Psoas muscle (tissue), 8 donors: ENCODE data around the gene EMC6. TPM values are rescaled to one million over a fixed set of nuclear protein-coding genes. Genes with fewer than 3 reads are reported as not detected.

ENCODE experiments used
- ATAC-seq, 4 donors: fragments of 200-7000 bp; cut with Tn5 transposase; one replicate each; pipeline ENCODE4 v1.9.1; 2020; ENCODE audit warnings: moderate library complexity in 3 of 4, mild to moderate bottlenecking in 2 of 4
- DNase-seq, 2 donors: peaks; one replicate each; pipeline ENCODE4 v3.0.0-alpha.2; 2020
- H3K27ac ChIP-seq: fragments of 200-600 bp; one replicate; pipeline ENCODE4 v1.8.0; 2022
- H3K27me3 ChIP-seq, 3 donors: fragments of 200-600 bp in 1 of 3; one replicate each; pipeline versions ENCODE4 v1.6.1 to v1.8.0; 2013 to 2022; ENCODE audit warnings: low read length in 2 of 3, mild to moderate bottlenecking in 2 of 3, moderate library complexity in 1 of 3; ENCODE audit not compliant: insufficient read depth in 3 of 3
- H3K36me3 ChIP-seq, 2 donors: fragments of 200-600 bp in 1 of 2; one replicate each; pipeline versions ENCODE4 v1.6.1 to v1.8.0; 2013 to 2022; ENCODE audit warnings: low read depth in 1 of 2, mild to moderate bottlenecking in 1 of 2, moderate library complexity in 1 of 2; ENCODE audit not compliant: insufficient read depth in 1 of 2
- H3K4me1 ChIP-seq: fragments of 200-600 bp; one replicate; pipeline ENCODE4 v1.8.0; 2022
- H3K4me3 ChIP-seq: fragments of 200-600 bp; one replicate; pipeline ENCODE4 v1.8.0; 2022; ENCODE audit warnings: mild to moderate bottlenecking
- H3K9me3 ChIP-seq: fragments of 200-600 bp; one replicate; pipeline ENCODE4 v1.8.0; 2022
- CTCF ChIP-seq: fragments of 200-600 bp; IDR thresholded peaks from one replicate; pipeline ENCODE4 v1.8.0; 2022; ENCODE audit warnings: antibody characterized with exemption
- WGBS, 3 donors: extraction: QIAGEN DNeasy Blood & Tissue Kit; methylation state at CpG; one replicate each; pipeline versions ENCODE4 v1.1.6 to v1.1.7; 2013; 5-methylcytosine and 5-hydroxymethylcytosine counted together
- intact Hi-C, 2 donors: fragments of 100-400 bp; cut with DNase I; formaldehyde crosslinking; loops; one replicate each; pipeline versions ENCODE4 v1.11.0 to v1.14.2; 2022
- polyA plus RNA-seq, 3 donors: library from polyadenylated mRNA; stranded (reverse); fragments of 200-250 nt; gene quantifications; one replicate each; pipeline ENCODE4 v1.2.3, GENCODE V29; 2013
- total RNA-seq, 4 donors: library from RNA; stranded (reverse); fragmentation: NEBNext Ultra II Directional in 2 of 4; extraction: Animal tissue kit (Norgen Biotek cat#: 25700) in 2 of 4; gene quantifications; one replicate each; pipeline versions ENCODE4 v1.2.1 to v1.2.4, GENCODE V29; 2021 to 2023
- donor health status: healthy with polysubstance abuse.
- donor health status: DM: no; HTN: no; CAD: no; lungs with moderate emphysema.
- donor health status: Bipolar disorder and iron deficiency.
- donor health status: healthy.
- donor health status: DM: yes; HTN: yes; CAD: no.
- donor health status: DM: no; HTN: no; CAD: no.
- donor health status: DM: no; HTN: no; CAD: no.
- donor health status: DM: yes; HTN: yes; CAD: no.

The EMC6 gene
- total and polyA plus RNA-seq, 7 donors: 91.6 to 270 (median 135) TPM

GRCh38 chr17:3647251-3647650 is 21.4 kb upstream of the EMC6 start:
- H3K4me3 ChIP-seq: no peak overlapping the region
- no peak for DNase-seq
- ATAC-seq: peak in 2 of 4 donors; percentile 10
- H3K36me3 ChIP-seq: peaks cover 0 to 83% of the 10 kb centered on the region in 2 donors
- no peaks in the 10 kb centered on the region for H3K4me1 ChIP-seq
- H3K27ac ChIP-seq: no peak overlapping the region
- intact Hi-C loops: no loop called here
- H3K27me3 ChIP-seq: no peaks in the 10 kb centered on the region
- no peaks in the 10 kb centered on the region for H3K9me3 ChIP-seq
- no peak for TF ChIP-seq CTCF
- WGBS, 3 donors: 80 to 88% (median 81%) methylated on average over 12 of the region's 12 CpGs

DNA sequence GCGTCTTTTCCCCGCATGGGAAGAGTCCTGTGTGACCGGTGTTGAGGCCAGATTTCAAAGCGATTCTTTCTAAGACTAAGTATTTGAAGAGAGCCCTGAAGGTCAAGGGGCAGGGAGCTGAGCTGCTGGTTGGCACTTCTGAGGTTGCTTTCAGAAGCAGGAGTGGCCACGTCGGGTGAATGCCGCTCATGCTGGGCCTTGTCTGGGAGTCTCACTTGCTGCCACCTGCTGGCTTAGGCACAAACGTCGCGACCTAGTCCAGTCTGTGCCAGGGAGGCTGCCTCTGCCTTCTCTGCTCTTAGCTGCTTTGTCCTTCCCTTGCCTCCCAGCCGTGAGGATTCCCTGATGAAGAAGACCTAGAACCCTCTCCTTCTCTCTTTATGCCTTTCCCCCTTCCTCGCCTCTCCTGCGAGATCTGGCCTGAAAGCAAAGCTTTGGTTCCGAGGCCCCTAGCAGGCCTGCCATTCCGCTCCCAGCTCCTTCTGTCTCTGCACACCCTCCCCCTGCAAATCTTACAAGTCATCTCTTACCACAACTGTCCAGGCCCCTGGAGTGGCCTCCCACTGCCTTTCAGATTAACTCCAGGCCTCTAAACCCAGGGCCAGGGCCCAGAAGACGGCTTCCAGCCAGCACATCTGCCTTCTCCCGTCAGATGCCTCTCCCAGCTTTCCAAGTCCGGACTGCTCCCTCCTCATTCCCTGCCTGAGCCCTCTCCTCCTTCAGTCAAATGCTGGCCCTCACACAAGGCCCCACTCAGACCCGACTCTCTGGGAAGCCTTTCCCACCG is 20.6 kb upstream of the EMC6 start:
- 52 to 63% (median 53%) methylated on average over 20 of the region's 20 CpGs for WGBS, 3 donors
- TF ChIP-seq CTCF: peak; percentile 49
- no peaks in the 10 kb centered on the region for H3K27me3 ChIP-seq
- peaks cover 0 to 84% of the 10 kb centered on the region in 2 donors for H3K36me3 ChIP-seq
- ATAC-seq: peak; percentile 74 to 84 (median 82)
- no peaks in the 10 kb centered on the region for H3K4me1 ChIP-seq
- DNase-seq: peak in 1 of 2 donors; percentile 72
- no peak overlapping the region for H3K27ac ChIP-seq
- intact Hi-C loops: no loop called here
- H3K9me3 ChIP-seq: no peaks in the 10 kb centered on the region
- no peak overlapping the region for H3K4me3 ChIP-seq

DNA sequence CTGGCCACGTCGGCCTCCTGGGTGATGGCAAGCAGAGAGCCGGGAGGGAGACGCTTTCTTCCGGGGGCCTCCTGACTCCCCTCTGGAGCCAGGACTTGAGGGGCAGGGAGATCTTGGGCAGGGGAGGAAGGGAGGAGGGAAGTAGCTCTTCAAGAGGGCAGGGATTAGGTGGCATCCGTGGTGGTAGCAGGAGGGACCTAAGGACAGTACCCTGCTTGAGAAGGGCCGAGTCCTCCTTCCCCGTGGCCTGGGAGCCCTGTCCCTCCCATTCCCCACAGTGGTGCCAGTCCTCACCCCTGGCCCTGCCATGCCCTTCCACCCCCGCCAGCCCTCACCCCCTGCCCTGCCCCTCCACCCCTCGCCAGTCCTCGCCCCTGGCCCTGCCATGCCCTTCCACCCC is 12.8 kb upstream of the EMC6 start:
- H3K4me1 ChIP-seq: peaks cover 18% of the 10 kb centered on the region
- TF ChIP-seq CTCF: no peak
- H3K27ac ChIP-seq: no peak overlapping the region
- intact Hi-C loops: no loop called here
- no peaks in the 10 kb centered on the region for H3K27me3 ChIP-seq
- ATAC-seq (no peak), DNase-seq (no peak)
- H3K36me3 ChIP-seq: peaks cover 0 to 60% of the 10 kb centered on the region in 2 donors
- 87 to 92% (median 90%) methylated on average over 8 to 11 of the region's 11 CpGs for WGBS, 3 donors
- no peaks in the 10 kb centered on the region for H3K9me3 ChIP-seq
- no peak overlapping the region for H3K4me3 ChIP-seq

- H3K36me3 ChIP-seq: peaks cover 0 to 60% of the 10 kb centered on the region in 2 donors
- H3K27ac ChIP-seq: no peak overlapping the region
- H3K4me3 ChIP-seq: no peak overlapping the region
- 86 to 91% (median 90%) methylated on average over 14 to 16 of the region's 16 CpGs for WGBS, 3 donors
- no peak for ATAC-seq
- intact Hi-C loops: no loop called here
- no peaks in the 10 kb centered on the region for H3K27me3 ChIP-seq
- TF ChIP-seq CTCF: no peak
- no peaks in the 10 kb centered on the region for H3K9me3 ChIP-seq
- DNase-seq: no peak
- peaks cover 18% of the 10 kb centered on the region for H3K4me1 ChIP-seq
Measured at GRCh38 chr17:3656353-3656752, 12.3 kb upstream of the EMC6 start.
